HG02943 (cell line): ENCODE measurements around the gene PCBP3.
"Not testable (repeated sequence)": the region's sequence is repeated elsewhere in the genome, so short reads cannot be mapped to it uniquely, and the experiment has no call there.

Experiments
- ATAC-seq: cut with Tn5 transposase; IDR thresholded peaks from one replicate; pipeline ENCODE4 v1.9.1; 2021; ENCODE audit warnings: mild to moderate bottlenecking, low read depth, moderate library complexity; ENCODE audit not compliant: unreplicated experiment

PCBP3 gene

DNA sequence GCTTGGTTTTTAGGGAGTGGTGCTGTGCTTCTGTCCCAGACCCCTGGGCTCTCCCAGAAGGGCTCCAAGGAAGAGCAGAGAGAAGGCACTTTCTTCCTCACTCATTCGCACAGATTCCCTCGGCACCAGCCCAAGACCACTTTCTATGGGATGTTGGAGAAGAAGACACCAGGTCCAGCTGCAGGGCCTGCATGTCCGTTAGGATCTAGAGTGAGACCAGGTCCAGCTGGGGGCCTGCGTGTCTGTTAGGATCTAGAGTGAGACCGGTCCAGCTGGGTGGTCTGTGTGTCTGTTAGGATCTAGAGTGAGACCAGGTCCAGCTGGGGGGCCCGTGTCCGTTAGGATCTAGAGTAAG, 30.9 kb upstream of the PCBP3 start:
- ATAC-seq: not testable (repeated sequence)

DNA sequence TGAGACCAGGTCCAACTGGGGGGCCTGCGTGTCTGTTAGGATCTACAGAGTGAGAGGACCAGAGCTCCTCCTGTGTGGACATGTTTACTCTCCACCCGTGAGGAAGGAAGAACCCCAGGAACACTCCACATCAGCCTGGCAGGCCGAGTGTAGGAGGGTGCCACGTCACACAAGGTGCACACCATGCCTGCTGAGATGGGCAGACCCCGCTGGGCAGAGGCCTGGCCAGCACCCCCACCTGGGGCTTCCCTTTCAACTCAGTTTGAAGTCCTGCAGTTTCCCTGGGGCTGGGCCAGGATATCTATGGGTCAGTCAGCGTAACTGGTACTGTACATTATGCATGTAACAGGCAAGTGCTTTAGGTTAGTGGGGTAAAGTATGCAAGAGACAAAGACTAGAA, 30.1 kb upstream of the PCBP3 start:
- no peak for ATAC-seq

DNA sequence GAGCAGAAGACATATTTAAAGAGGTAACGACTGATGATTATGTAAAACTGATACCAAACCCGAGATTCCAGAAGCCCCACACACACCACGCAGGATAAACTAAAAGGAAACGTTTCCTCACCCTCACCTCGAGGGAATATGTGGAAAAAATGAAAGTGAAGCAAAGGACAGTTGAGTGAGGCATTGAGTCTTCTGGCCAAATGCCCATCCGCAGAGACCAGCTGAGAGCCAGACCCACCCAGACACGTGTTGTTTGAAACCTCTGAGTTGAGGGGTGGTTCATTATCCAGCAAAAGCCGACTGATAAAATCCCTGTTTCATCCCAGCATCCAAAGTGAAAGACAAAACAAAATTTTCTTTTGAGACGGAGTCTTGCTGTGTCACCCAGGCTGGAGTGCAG, 29.6 kb upstream of the PCBP3 start:
- ATAC-seq: no peak

DNA sequence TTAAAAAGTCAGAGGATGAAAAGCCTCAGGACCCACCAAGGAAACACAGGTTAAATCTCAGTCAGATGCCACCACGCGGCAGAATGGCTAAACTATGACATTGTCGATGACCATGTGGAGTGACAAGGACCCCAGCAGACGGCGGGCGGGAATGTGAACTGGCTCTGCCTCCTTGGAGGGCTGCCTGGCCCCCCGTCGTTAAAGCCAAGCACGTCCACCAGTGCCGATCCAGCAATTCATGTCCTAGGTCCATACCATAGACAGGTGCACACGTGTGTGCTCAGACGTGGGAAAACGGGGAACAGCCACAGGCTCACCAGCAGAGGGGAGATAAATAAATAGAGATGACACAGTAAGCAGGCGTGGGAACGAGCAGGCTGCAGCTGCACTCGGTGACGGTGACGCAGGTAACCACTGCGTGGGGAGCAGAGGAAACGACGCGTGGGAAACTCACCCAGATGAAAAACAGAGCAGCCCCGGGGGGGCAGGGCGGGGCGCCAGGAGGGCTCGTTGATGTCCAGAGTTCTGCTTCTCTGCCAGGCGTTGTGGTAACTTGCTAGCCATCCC, 28.3 kb upstream of the PCBP3 start:
- ATAC-seq: no peak

DNA sequence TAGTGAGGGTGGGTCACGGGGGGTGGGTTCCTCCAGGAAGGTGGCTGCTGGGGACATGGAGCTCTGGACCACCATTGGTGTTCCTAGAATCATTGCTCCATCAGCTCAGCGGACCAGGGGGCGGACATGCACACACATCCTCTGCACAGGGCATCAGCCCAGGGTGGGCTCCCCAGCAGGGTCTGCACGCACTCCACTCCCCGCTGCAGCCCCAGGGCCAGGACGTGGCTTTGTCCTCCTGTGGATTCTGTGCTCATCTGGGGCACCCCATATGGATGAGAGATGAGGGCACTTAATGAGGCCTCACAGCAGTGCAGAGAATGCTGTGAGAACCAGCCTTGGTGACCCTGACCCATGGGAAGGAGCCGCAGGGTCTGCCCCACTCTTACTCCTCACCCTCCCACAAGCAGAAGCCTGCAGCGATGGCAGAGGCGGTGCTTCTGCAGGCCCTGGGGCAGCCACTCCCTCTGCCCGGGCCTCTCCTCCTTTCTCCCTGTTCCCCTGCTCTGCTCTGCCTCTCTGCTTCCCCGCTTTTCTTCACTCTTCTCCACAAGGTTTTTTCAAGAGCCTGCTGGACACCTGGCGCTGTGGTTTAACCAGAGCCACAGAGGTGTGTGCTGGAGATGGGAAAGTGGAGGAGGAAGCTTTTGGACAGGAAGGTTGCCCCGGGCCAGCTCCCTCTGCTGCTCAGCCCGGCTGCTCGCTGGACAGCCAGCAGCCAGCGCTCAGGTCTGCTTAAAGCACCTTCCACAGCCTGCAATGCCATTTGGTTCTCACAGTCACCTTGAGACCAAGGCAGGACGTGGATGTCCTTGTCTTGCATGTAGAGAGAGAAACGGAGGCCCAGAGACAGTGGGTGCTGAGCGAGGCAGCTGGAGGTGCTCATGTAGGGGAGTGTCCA, 26.3 kb upstream of the PCBP3 start:
- no peak for ATAC-seq

DNA sequence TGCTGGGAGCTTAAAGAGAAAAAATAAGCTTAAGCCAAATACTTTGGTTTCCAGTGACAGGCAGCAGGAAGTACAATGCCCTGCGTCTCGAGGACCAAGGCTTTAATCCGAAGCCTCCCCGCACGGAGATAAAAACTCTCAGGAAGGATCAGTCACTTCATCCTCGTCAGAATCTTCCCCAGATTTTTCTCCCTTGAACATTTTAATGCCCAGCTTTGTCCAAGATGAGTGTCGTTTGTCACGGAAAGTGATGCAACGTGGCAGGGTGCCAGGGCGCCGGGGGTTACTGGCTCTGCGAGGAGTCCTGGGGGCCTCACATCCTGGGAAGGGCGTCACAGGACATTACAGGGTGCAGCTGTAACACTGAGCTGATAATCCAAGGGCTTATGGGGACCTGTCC, 25.2 kb upstream of the PCBP3 start:
- no peak for ATAC-seq

DNA sequence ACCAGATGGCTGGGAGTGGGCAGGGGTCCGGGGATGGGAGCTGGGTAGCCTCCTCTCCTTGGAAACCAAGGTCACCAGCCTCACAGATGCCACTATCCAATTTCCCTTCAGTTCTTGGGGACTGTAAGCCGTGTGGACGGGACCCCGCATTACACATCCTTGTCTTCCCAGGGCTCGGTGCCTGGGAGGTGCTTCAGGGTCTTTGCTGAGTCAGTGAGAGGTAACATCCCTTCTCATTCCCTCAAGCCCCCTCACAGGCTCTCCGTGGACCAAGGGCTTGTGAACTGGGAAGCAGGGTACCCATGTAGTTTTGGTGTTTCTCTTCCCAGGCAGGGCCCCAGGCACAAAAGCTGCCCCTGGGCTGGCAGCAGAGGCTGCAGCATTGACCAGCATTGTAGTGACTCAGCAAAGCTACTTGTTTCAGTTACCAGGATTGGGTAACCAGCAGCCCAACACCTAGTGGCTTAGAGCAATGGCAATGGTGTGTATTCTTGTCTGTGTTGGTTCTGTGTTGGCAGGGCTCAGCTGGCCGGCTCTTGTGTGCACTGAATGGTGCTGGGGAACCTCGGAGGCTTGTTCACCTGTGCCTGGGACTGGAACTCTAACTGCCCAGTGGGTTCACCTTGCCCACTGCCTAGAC, 24.6 kb upstream of the PCBP3 start:
- no peak for ATAC-seq

DNA sequence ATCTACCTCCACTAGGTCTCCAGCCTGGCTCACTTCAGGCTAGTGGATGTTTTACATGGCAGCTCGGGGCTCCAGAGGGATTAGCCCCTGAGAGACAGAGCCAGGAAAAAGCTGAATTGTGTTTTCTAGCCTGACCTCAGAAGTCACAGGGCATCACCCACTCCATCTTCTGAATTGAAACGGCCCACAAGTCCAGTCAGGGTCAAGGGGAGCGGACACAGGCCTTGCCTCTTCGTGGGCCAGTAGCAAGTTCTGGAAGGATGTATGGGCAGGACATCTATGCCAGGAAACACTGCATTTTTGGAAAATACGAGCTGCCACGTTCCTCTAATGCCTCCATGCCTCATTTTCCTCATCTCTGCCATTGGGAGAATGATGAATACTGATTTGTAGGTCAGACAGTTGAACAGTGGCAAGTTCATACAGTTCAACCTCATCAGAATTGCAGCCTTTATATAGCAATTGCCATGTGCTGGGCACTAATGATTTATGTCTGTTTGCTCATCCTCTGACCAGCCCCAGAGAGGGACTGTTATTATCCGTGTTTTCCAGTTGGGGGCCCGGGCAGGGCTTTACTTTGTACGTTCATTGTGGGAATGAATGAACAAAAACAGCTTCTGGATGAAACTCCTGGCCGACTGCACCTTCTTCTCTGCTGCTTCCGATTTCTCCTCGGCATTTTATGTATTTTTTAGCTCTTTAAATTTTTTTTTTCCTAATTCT, 23.2 kb upstream of the PCBP3 start:
- no peak for ATAC-seq

DNA sequence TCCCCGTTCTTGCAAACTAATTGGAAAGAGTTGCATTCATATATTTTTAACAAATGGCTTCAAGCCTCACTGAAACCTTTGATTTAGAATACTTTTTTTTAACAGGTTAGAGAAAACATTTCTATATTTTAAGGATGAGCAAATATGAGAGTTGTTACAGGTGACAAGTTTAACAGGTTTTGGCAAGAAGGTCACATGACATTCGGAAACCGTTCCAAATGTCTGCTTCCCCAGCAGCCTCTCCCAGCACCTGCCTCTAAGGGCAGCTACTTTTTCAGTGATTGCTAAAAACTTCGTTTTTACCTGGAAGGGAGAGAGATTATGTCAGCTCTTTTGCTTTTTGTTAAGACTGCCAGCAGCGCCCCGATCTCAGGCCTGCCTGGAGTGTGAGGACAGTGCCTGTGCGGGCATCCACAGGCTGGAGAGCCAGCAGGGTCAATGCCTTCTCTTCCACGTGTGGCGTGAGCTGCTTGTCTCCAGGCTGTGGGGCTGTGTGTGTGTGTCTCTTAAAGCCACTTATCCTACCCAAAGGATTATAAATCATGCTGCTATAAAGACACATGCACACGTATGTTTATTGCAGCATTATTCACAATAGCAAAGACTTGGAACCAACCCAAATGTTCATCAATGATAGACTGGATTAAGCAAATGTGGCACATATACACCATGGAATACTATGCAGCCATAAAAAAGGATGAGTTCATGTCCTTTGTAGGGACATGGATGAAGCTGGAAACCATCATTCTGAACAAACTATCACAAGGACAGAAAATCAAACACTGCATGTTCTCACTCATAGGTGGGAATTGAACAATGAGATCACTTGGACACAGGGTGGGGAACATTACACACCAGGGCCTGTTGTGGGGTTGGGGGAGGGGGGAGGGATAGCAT, 21.8 kb upstream of the PCBP3 start:
- not testable (repeated sequence) for ATAC-seq

DNA sequence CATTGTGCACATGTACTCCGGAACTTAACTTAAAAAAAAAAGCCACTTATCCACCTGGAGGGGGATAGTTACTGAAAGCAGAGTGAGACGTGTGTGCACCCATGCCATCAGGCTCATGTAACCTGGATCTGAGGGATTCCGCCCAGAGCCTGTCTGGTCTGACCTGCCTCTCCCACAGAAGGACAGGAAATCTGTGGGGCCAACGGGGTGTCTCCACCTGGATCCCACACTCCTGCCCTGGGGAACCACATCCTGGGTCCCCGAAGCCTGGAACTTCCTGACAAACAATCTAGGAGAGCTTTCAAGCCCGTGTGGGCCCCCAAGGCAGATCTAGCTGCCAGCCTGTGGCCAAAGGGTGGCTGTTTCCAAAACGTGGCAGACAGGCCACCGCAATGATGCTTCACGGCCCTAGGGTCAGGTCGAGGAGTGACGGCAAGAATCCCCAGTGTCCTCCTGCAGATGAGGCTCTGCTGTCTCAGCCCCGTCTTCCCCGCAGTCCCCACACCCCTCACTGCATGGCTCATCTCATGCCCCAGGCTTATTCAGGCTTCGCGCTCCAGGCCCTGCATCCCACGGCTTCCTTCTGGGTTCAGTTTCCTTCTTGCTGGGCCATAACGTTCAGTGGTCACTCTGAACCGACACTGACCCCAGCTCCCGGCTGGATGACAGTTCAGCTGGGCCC, 21.0 kb upstream of the PCBP3 start:
- no peak for ATAC-seq

DNA sequence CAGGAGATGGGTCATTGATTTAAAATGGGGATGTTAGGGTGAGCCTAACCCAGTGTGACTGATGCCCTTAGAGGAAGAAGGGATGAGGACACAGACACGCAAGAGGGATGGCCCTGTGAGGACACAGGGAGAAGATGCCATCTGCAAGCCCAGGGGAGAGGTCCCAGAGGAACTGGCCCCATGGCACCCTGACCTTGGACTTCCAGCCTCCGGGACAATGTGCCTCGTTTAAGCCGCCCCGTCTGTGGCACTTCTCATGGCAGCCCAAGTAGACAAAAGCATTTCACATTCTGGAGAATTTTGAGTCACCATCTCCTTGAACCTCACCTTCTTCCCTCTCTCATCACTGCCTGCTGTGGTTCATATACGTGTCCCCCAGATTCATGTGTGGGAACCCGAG, 20.1 kb upstream of the PCBP3 start:
- no peak for ATAC-seq

DNA sequence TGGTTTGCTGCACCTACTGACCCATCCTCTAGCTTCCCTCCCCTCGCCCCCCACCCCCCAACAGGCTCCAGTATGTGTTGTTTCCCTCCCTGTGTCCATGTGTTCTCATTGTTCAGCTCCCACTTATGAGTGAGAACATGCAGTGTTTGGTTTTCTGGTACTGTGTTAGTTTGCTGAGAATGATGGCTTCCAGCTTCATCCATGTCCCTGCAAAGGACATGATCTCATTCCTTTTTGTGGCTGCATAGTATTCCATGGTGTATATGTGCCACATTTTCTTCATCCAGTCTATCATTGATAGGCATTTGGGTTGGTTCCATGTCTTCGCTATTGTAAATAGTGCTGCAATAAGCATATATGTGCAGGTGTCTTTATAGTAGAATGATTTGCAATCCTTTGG, 17.4 kb upstream of the PCBP3 start:
- ATAC-seq: not testable (repeated sequence)

DNA sequence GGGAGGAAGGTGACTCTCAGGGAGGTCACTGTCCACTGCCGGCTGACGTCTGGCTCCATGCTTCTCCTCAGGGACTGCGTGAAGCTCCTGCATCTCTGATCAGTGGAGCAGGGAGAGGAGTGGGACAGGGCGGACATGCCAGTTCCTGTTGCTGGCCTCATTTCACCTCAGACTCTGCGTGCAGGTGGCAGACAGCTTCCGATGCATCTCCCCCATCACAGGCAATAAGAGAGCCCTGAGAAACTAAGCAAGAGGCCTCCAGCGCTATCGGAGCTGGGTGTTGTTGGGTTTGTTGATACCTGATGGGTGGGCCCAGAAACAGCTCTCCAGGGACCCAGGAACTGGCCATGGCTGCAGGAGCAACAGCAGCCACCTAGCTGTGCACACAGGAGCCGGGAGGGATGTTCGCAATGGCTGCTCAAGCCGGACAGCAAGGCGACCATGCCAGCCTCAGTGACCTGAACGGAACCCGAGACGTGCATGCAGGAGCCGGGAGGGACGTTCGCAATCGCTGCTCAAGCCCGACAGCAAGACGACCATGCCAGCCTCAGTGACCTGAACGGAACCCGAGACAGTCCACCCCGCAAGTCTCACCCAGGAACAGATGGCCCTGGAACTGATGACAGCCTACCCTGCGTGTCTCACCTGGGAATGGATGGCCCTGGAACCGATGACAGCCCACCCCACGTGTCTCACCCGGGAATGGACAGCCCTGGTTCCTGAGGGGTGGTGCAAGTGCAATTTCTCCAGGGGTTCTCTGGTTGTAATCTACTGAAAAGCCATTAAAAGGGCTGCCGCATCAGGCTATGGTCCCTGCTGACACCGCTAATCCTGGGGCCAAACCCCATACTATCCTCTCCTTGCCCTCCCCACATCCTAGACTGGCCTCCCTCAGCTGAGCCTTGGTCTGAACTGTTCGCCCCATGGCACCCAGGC, 14.2 kb upstream of the PCBP3 start:
- ATAC-seq: no peak

DNA sequence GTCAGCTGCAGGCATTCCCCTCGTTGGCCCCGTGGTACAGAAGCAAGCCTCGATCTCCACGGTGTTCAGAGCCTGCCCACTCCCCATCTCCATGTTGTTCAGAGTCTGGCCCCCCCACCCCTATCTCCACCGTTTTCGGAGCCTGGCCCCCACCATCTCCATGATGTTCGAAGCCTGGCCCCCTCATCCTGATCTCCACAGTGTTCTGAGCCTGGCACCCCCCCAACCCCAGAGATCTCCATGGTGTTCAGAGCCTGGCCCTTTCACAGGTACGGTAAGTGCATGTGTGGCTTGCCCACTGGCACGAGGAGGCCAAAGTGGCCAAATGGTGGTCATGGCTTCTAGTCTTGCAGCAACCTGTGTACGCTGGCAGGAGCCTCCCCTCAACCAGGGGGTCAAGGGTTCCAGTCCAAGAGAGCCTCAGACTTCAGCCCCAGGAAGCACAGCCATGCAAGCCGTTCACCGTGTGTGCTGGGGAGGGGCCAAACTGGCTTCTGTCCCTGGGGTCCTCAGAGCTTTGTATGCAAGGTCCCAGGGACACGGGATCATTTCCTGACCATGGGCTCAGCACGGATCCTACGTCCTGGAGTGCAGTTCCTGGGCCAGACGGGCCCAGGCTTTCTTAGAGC, 13.3 kb upstream of the PCBP3 start:
- no peak for ATAC-seq

DNA sequence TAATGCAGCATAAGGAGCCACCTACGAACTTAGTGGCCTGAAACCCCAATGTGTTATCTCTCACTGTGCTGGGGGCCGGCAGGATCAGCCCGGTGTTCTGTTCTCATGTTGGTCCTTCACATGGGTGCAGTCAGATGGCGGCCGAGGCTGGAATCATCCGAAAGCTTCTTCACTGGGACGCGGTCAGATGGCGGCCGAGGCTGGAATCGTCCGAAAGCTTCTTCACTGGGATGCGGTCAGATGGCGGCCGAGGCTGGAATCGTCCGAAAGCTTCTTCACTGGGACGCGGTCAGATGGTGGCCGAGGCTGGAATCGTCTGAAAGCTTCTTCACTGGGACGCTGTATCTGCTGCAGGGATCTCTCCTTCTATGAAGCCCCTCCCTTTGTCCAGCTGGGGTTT, 12.6 kb upstream of the PCBP3 start:
- ATAC-seq: no peak

DNA sequence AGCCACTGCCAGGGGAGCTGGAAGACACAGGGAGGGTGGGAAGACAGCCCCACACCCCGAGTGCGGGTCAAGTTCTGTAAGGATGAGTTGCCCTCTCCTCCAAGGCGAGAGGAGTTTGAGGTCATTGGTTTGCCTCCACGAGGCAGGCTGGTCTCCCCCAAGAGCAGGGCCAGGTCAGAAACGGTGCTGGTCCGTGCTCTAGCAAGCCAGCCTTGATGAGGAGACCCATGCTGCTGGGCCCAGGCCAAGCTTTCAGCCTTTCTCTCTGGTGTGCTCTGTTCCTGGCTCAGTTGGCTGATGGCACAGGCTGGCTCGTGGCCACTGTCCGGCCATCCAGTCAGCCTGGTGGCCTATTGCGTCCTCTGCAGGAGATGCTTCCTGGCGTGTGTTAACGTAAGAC, 12.0 kb upstream of the PCBP3 start:
- no peak for ATAC-seq

DNA sequence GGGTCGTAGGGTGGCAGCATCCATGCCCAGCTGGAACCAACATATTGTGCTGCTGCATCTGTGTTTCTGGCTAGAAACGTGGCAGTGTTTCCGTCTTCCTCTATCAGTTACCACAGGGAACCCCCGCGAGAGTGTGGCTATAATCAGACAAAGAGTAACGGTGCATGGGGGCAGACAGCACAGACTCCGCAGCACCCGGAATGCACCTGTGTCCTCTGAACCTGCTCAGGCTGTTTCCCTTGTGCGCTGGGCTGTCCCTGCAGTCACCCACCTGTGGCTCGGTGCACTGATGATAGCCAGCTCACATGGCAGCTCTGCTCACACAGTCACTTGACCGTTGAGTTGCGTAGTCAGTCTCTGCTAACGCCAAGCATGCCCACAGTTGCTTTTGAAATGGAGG, 11.4 kb upstream of the PCBP3 start:
- ATAC-seq: no peak

DNA sequence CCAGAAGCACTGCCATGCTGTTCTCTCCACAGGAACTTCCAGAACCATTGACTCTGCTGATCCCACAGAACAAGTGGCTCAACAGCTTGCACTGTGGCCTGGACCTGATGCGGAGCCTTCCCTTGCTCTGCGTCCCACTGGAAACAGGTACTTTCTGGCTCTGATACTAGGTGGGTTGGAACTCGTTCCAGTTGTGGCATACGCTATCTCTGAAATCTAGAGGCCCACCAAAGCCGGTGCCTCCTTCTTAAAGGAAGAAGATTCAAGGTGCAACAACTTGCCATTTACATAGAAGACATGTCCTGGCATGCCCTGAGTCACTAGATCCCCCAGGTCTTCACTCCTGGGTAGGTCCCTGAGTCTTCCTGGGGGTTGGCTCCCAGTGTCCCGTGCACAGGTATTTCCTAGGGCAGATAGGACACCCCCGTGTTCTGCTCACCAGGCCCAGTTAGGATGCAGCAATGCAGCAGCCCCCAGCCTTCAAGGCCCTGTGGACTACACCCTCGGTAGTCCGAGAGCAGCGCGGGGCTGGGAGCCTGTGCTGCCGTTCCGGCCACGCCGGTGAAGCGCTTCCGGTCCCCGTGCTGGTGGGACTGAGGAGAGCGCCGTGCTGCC, 10.8 kb upstream of the PCBP3 start:
- ATAC-seq: no peak
